Peyer's patch (tissue), 4 donors: ENCODE measurements around the gene LYL1. TPM values are rescaled to one million over a fixed set of nuclear protein-coding genes. Genes with fewer than 3 reads are reported as not detected.
A peak's percentile ranks its signal among the peaks of the same experiment; 100 is the strongest.

Experiments
- DNase-seq, 3 donors: peaks; one replicate each; pipeline ENCODE4 v3.0.0-alpha.2; 2017 to 2019
- H3K27ac ChIP-seq, 4 donors: fragments of 200-600 bp; sonication (generic); one replicate each; pipeline ENCODE4 v1.5.1; 2016 to 2019
- H3K27me3 ChIP-seq, 2 donors: fragments of 200-600 bp; sonication (generic); one replicate each; pipeline ENCODE4 v1.5.1; 2019
- H3K36me3 ChIP-seq, 3 donors: fragments of 200-600 bp; sonication (generic); one replicate each; pipeline ENCODE4 v1.5.1; 2016 to 2019
- H3K4me1 ChIP-seq, 4 donors: fragments of 200-600 bp; sonication (generic); one replicate each; pipeline ENCODE4 v1.5.1; 2016 to 2019
- H3K4me3 ChIP-seq, 4 donors: fragments of 200-600 bp; sonication (generic); 1 replicate in 3 of 4; 2 replicates in 1 of 4; pipeline ENCODE4 v1.5.1; 2016 to 2019; ENCODE audit warnings: mild to moderate bottlenecking in 1 of 4
- H3K9me3 ChIP-seq, 4 donors: fragments of 200-600 bp; sonication (generic); one replicate each; pipeline ENCODE4 v1.5.1; 2016 to 2019; ENCODE audit warnings: mild to moderate bottlenecking in 1 of 4
- POLR2A ChIP-seq, 2 donors: fragments of 450-650 bp; IDR thresholded peaks; one replicate each; pipeline ENCODE4 v1.5.1; 2017; ENCODE audit warnings: antibody characterized with exemption in 2 of 2, mild to moderate bottlenecking in 2 of 2, moderate library complexity in 2 of 2
- total RNA-seq, 4 donors: library from RNA; depleted of rRNA; stranded (reverse); fragments of >200 nt; gene quantifications; one replicate each; pipeline ENCODE4 v1.1.0, GENCODE V29; 2016
- TF ChIP-seq, protein P1 (sequence below), 6 experiments: fragments of 450-650 bp in 4 of 6; fragments of 200-600 bp in 2 of 6; sonication (generic) in 1 of 6; IDR thresholded peaks; one replicate each; pipeline ENCODE4 v1.5.1; 2017 to 2019; ENCODE audit warnings: antibody characterized with exemption in 6 of 6, mild to moderate bottlenecking in 3 of 6, moderate library complexity in 1 of 6

LYL1 gene
- total RNA-seq, 4 donors from 2014 or later, result 1.2 to 21.5 (median 4.9) TPM

DNA sequence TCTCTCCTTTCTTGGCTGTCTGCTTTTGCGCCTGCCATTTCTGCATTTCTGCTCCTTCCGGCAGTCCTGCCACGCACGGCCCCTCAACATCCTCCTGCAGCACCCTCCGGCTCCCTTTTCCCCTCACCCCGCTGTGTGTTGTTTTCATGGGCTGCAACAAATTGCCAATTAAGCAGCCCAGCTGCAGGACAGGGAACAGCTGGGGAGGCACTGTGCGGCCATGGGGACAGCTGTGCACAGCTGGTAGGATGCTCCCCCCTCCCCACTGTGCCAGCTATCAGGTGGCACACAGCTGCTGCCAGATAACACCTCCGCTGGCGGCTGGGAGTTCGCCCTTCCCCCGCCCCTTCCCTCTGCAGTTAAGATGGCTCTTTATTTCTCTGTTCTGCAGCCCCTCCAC lies 25.4 kb downstream of the LYL1 start:
- no peak for TF ChIP-seq POLR2A (IDR thresholded peaks at IDR 0.05)
- TF ChIP-seq, protein P1, sequence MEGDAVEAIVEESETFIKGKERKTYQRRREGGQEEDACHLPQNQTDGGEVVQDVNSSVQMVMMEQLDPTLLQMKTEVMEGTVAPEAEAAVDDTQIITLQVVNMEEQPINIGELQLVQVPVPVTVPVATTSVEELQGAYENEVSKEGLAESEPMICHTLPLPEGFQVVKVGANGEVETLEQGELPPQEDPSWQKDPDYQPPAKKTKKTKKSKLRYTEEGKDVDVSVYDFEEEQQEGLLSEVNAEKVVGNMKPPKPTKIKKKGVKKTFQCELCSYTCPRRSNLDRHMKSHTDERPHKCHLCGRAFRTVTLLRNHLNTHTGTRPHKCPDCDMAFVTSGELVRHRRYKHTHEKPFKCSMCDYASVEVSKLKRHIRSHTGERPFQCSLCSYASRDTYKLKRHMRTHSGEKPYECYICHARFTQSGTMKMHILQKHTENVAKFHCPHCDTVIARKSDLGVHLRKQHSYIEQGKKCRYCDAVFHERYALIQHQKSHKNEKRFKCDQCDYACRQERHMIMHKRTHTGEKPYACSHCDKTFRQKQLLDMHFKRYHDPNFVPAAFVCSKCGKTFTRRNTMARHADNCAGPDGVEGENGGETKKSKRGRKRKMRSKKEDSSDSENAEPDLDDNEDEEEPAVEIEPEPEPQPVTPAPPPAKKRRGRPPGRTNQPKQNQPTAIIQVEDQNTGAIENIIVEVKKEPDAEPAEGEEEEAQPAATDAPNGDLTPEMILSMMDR (IDR thresholded peaks at IDR 0.05), result no peak
- no peak overlapping the region for H3K27ac ChIP-seq
- H3K9me3 ChIP-seq, result no peaks in the 10 kb centered on the region
- H3K36me3 ChIP-seq, result peaks cover 0 to 16% (median 0%) of the 10 kb centered on the region in 3 donors
- DNase-seq, result no peak
- no peaks in the 10 kb centered on the region for H3K27me3 ChIP-seq
- no peak overlapping the region for H3K4me3 ChIP-seq
- peaks cover 0 to 40% (median 6%) of the 10 kb centered on the region in 4 donors for H3K4me1 ChIP-seq

DNA sequence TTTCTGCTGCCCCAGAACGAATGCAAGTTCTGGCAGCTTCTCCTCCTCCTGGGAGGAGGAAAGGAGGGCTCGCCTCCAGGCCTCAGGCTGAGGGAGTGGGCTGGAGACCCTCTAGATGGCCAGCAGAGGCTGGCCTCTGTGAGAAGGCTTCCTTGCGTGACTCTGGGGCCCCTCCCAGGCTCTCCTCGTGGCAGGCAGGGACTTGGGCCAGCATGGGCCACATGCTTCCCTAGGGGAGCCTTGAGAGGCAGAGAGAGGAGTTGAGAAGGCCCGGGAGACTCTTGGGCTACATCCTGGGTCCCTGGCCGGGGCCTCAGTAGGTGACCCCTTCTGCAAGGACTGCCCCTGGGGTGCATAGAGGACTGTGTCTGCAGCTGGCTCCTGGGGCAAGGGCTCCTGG lies 25.9 kb downstream of the LYL1 start:
- H3K9me3 ChIP-seq, result no peaks in the 10 kb centered on the region
- no peak overlapping the region for H3K4me3 ChIP-seq
- peaks cover 0 to 40% (median 6%) of the 10 kb centered on the region in 4 donors for H3K4me1 ChIP-seq
- no peaks in the 10 kb centered on the region for H3K27me3 ChIP-seq
- peak overlapping the region in 1 of 4 donors; percentile 8 for H3K27ac ChIP-seq
- TF ChIP-seq, protein P1 (IDR thresholded peaks at IDR 0.05), result no peak
- TF ChIP-seq POLR2A (IDR thresholded peaks at IDR 0.05), result no peak
- peaks cover 0 to 16% (median 0%) of the 10 kb centered on the region in 3 donors for H3K36me3 ChIP-seq
- no peak for DNase-seq

GRCh38 chr19:13076320-13076719 lies 26.3 kb downstream of the LYL1 start:
- no peak for TF ChIP-seq POLR2A (IDR thresholded peaks at IDR 0.05)
- TF ChIP-seq, protein P1 (IDR thresholded peaks at IDR 0.05), result no peak
- Histone ChIP-seq H3K4me1 (peaks cover 0 to 40% (median 6%) of the 10 kb centered on the region in 4 donors), H3K27ac (no peak overlapping the region), H3K9me3 (no peaks in the 10 kb centered on the region), H3K4me3 (no peak overlapping the region), H3K27me3 (no peaks in the 10 kb centered on the region), H3K36me3 (peaks cover 0 to 13% (median 0%) of the 10 kb centered on the region in 3 donors)
- DNase-seq, result no peak

GRCh38 chr19:13074378-13074777 lies 28.3 kb downstream of the LYL1 start:
- no peak for DNase-seq
- peaks cover 0 to 12% (median 0%) of the 10 kb centered on the region in 3 donors for H3K36me3 ChIP-seq
- no peak overlapping the region for H3K4me3 ChIP-seq
- no peak for TF ChIP-seq POLR2A (IDR thresholded peaks at IDR 0.05)
- TF ChIP-seq, protein P1 (IDR thresholded peaks at IDR 0.05), result no peak
- H3K27me3 ChIP-seq, result no peaks in the 10 kb centered on the region
- no peaks in the 10 kb centered on the region for H3K9me3 ChIP-seq
- H3K27ac ChIP-seq, result no peak overlapping the region
- H3K4me1 ChIP-seq, result peaks cover 0 to 41% (median 5%) of the 10 kb centered on the region in 4 donors

DNA sequence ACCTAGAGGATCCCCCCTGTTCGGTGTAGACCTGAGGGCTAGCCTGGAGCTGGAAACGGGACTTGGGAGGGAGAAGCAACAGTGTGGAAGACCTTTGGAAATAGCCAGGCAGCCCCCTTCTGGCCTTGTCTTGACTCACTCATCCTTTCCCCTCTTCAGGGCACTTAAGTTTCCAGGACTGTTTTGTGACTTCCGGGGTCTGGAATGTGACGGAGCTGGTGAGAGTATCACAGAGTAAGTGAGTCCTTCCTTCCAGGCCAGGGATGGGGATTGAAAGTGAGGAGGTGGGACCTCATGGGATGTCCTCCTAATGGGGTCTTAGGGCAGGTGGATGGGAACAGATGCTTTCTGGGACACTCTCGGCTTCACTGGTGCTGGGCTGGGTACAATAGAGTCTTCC lies 29.4 kb downstream of the LYL1 start:
- H3K36me3 ChIP-seq, result peaks cover 0 to 12% (median 0%) of the 10 kb centered on the region in 3 donors
- TF ChIP-seq POLR2A (IDR thresholded peaks at IDR 0.05), result no peak
- TF ChIP-seq, protein P1 (IDR thresholded peaks at IDR 0.05), result no peak

More for the DNA sequence above, 29.4 kb downstream of the LYL1 start:
- H3K4me3 ChIP-seq, result no peak overlapping the region
- peaks cover 0 to 41% (median under 1%) of the 10 kb centered on the region in 4 donors for H3K4me1 ChIP-seq
- H3K27ac ChIP-seq, result no peak overlapping the region
- no peaks in the 10 kb centered on the region for H3K9me3 ChIP-seq
- DNase-seq, result no peak
- H3K27me3 ChIP-seq, result no peaks in the 10 kb centered on the region
